HepG2 (cell line): ENCODE data around the gene PLB1. TPM values are rescaled to one million over a fixed set of nuclear protein-coding genes. Genes with fewer than 3 reads are reported as not detected.

Experiments used
- CBFB ChIP-seq: sonication (generic); formaldehyde crosslinking; IDR thresholded peaks from 2 replicates; pipeline ENCODE4 v1.4.0; 2020; ENCODE audit warnings: missing genetic modification reagents
- FOSL2 ChIP-seq: sonication (generic); formaldehyde crosslinking; IDR thresholded peaks from 2 replicates; pipeline ENCODE4 v1.4.0; 2020; ENCODE audit warnings: missing genetic modification reagents
- IRF2 ChIP-seq: IDR thresholded peaks from 2 replicates; pipeline ENCODE4 v1.6.1; 2018; ENCODE audit warnings: missing genetic modification reagents, missing compliant biosample characterization
- TBP ChIP-seq: sonication (generic); formaldehyde crosslinking; IDR thresholded peaks from 2 replicates; pipeline ENCODE4 v1.5.0; 2020; ENCODE audit warnings: missing genetic modification reagents
- ZSCAN9 ChIP-seq: IDR thresholded peaks from 2 replicates; pipeline ENCODE4 v1.6.1; 2016; ENCODE audit warnings: borderline replicate concordance
- polyA plus RNA-seq, 8 experiments: library from polyadenylated mRNA; depleted of rRNA in 3 of 8; stranded (reverse) in 7 of 8; unstranded in 1 of 8; fragments of >200 nt; fragmentation: Illumina TruSeq in 4 of 8; extraction: Trizol in 4 of 8; gene quantifications; 2 replicates each; pipeline versions ENCODE4 v1.2.1 to v1.2.3, GENCODE V29; 2011 to 2016; ENCODE audit warnings: low read depth in 4 of 8, missing spikeins in 1 of 8, mixed read lengths in 1 of 8; ENCODE audit not compliant: insufficient read depth in 1 of 8
- total RNA-seq, 5 experiments: library from RNA; depleted of rRNA; stranded (reverse); fragments of >200 nt; fragmentation: Illumina TruSeq; extraction: Trizol; gene quantifications; 2 replicates each; pipeline ENCODE4 v1.2.3, GENCODE V29; 2016; ENCODE audit warnings: low read depth in 1 of 5
- TF ChIP-seq, protein P1 (sequence below): sonication (generic); formaldehyde crosslinking; IDR thresholded peaks from 2 replicates; pipeline ENCODE4 v1.4.0; 2020; ENCODE audit warnings: mild to moderate bottlenecking, missing genetic modification reagents
- TF ChIP-seq, protein P2 (sequence below): sonication (generic); formaldehyde crosslinking; IDR thresholded peaks from 2 replicates; pipeline ENCODE4 v1.4.0; 2020; ENCODE audit warnings: missing genetic modification reagents, borderline replicate concordance
- TF ChIP-seq, protein P3 (sequence below): IDR thresholded peaks from 2 replicates; pipeline ENCODE4 v1.4.0; 2020; ENCODE audit warnings: mild to moderate bottlenecking, missing genetic modification reagents
- TF ChIP-seq, protein P4 (sequence below): sonication (generic); formaldehyde crosslinking; IDR thresholded peaks from 2 replicates; pipeline ENCODE4 v1.5.1; 2020; ENCODE audit warnings: mild to moderate bottlenecking, missing genetic modification reagents, borderline replicate concordance
- TF ChIP-seq, protein P5 (sequence below): sonication (generic); formaldehyde crosslinking; IDR thresholded peaks from 2 replicates; pipeline ENCODE4 v1.5.0; 2020; ENCODE audit warnings: mild to moderate bottlenecking, missing genetic modification reagents, borderline replicate concordance

Gene PLB1
- total and polyA plus RNA-seq, 2 of the 13 experiments (the other 11 are each of a cell fraction or from before 2014, with no cell fraction given), result 0.20 to 1.8 TPM

DNA sequence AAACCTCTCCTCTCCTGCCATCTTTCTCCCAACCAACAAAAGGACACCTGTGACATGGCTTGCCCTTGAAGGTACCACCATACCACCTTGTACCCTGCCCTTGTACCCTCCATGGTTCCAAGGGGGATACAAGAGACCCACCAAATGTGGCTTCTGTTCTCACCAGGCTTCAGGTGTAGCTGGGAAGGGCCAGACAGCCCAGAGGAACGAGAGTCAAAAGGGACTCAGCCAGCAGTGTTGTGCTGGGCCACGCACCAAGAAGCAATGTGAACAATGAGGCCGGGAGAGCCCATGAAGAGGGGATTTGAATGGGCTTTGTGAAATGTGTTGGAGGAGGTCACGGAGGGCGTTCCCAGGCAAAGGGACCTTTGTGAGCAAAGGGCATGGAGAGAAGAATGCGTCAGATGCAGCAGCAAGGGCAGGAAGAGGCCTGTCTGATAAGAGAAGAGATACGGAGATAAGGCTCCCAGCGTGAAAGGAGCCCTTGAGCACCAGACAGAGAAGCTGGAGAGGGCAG lies 48.6 kb downstream of the PLB1 start (continued):
- TF ChIP-seq ZSCAN9 (CRISPR knock-in tag) (peak; percentile 71; the same call in 1 of the 2 replicates), TBP (no peak), CBFB (peak; percentile 63; the same call in 1 of the 2 replicates), FOSL2 (peak; percentile 51; the same call in 1 of the 2 replicates), IRF2 (0 out of 2 replicates have a peak, but pooled peaks have one; percentile 45)
- TF ChIP-seq, protein P1, sequence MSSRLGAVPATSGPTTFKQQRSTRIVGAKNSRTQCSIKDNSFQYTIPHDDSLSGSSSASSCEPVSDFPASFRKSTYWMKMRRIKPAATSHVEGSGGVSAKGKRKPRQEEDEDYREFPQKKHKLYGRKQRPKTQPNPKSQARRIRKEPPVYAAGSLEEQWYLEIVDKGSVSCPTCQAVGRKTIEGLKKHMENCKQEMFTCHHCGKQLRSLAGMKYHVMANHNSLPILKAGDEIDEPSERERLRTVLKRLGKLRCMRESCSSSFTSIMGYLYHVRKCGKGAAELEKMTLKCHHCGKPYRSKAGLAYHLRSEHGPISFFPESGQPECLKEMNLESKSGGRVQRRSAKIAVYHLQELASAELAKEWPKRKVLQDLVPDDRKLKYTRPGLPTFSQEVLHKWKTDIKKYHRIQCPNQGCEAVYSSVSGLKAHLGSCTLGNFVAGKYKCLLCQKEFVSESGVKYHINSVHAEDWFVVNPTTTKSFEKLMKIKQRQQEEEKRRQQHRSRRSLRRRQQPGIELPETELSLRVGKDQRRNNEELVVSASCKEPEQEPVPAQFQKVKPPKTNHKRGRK (CRISPR knock-in tag), result no peak
- TF ChIP-seq, protein P2, sequence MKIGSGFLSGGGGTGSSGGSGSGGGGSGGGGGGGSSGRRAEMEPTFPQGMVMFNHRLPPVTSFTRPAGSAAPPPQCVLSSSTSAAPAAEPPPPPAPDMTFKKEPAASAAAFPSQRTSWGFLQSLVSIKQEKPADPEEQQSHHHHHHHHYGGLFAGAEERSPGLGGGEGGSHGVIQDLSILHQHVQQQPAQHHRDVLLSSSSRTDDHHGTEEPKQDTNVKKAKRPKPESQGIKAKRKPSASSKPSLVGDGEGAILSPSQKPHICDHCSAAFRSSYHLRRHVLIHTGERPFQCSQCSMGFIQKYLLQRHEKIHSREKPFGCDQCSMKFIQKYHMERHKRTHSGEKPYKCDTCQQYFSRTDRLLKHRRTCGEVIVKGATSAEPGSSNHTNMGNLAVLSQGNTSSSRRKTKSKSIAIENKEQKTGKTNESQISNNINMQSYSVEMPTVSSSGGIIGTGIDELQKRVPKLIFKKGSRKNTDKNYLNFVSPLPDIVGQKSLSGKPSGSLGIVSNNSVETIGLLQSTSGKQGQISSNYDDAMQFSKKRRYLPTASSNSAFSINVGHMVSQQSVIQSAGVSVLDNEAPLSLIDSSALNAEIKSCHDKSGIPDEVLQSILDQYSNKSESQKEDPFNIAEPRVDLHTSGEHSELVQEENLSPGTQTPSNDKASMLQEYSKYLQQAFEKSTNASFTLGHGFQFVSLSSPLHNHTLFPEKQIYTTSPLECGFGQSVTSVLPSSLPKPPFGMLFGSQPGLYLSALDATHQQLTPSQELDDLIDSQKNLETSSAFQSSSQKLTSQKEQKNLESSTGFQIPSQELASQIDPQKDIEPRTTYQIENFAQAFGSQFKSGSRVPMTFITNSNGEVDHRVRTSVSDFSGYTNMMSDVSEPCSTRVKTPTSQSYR (CRISPR knock-in tag), result no peak
- TF ChIP-seq, protein P3, sequence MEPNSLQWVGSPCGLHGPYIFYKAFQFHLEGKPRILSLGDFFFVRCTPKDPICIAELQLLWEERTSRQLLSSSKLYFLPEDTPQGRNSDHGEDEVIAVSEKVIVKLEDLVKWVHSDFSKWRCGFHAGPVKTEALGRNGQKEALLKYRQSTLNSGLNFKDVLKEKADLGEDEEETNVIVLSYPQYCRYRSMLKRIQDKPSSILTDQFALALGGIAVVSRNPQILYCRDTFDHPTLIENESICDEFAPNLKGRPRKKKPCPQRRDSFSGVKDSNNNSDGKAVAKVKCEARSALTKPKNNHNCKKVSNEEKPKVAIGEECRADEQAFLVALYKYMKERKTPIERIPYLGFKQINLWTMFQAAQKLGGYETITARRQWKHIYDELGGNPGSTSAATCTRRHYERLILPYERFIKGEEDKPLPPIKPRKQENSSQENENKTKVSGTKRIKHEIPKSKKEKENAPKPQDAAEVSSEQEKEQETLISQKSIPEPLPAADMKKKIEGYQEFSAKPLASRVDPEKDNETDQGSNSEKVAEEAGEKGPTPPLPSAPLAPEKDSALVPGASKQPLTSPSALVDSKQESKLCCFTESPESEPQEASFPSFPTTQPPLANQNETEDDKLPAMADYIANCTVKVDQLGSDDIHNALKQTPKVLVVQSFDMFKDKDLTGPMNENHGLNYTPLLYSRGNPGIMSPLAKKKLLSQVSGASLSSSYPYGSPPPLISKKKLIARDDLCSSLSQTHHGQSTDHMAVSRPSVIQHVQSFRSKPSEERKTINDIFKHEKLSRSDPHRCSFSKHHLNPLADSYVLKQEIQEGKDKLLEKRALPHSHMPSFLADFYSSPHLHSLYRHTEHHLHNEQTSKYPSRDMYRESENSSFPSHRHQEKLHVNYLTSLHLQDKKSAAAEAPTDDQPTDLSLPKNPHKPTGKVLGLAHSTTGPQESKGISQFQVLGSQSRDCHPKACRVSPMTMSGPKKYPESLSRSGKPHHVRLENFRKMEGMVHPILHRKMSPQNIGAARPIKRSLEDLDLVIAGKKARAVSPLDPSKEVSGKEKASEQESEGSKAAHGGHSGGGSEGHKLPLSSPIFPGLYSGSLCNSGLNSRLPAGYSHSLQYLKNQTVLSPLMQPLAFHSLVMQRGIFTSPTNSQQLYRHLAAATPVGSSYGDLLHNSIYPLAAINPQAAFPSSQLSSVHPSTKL (CRISPR knock-in tag), result peak; percentile 82
- TF ChIP-seq, protein P4, sequence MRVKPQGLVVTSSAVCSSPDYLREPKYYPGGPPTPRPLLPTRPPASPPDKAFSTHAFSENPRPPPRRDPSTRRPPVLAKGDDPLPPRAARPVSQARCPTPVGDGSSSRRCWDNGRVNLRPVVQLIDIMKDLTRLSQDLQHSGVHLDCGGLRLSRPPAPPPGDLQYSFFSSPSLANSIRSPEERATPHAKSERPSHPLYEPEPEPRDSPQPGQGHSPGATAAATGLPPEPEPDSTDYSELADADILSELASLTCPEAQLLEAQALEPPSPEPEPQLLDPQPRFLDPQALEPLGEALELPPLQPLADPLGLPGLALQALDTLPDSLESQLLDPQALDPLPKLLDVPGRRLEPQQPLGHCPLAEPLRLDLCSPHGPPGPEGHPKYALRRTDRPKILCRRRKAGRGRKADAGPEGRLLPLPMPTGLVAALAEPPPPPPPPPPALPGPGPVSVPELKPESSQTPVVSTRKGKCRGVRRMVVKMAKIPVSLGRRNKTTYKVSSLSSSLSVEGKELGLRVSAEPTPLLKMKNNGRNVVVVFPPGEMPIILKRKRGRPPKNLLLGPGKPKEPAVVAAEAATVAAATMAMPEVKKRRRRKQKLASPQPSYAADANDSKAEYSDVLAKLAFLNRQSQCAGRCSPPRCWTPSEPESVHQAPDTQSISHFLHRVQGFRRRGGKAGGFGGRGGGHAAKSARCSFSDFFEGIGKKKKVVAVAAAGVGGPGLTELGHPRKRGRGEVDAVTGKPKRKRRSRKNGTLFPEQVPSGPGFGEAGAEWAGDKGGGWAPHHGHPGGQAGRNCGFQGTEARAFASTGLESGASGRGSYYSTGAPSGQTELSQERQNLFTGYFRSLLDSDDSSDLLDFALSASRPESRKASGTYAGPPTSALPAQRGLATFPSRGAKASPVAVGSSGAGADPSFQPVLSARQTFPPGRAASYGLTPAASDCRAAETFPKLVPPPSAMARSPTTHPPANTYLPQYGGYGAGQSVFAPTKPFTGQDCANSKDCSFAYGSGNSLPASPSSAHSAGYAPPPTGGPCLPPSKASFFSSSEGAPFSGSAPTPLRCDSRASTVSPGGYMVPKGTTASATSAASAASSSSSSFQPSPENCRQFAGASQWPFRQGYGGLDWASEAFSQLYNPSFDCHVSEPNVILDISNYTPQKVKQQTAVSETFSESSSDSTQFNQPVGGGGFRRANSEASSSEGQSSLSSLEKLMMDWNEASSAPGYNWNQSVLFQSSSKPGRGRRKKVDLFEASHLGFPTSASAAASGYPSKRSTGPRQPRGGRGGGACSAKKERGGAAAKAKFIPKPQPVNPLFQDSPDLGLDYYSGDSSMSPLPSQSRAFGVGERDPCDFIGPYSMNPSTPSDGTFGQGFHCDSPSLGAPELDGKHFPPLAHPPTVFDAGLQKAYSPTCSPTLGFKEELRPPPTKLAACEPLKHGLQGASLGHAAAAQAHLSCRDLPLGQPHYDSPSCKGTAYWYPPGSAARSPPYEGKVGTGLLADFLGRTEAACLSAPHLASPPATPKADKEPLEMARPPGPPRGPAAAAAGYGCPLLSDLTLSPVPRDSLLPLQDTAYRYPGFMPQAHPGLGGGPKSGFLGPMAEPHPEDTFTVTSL, result no peak
- TF ChIP-seq, protein P5, sequence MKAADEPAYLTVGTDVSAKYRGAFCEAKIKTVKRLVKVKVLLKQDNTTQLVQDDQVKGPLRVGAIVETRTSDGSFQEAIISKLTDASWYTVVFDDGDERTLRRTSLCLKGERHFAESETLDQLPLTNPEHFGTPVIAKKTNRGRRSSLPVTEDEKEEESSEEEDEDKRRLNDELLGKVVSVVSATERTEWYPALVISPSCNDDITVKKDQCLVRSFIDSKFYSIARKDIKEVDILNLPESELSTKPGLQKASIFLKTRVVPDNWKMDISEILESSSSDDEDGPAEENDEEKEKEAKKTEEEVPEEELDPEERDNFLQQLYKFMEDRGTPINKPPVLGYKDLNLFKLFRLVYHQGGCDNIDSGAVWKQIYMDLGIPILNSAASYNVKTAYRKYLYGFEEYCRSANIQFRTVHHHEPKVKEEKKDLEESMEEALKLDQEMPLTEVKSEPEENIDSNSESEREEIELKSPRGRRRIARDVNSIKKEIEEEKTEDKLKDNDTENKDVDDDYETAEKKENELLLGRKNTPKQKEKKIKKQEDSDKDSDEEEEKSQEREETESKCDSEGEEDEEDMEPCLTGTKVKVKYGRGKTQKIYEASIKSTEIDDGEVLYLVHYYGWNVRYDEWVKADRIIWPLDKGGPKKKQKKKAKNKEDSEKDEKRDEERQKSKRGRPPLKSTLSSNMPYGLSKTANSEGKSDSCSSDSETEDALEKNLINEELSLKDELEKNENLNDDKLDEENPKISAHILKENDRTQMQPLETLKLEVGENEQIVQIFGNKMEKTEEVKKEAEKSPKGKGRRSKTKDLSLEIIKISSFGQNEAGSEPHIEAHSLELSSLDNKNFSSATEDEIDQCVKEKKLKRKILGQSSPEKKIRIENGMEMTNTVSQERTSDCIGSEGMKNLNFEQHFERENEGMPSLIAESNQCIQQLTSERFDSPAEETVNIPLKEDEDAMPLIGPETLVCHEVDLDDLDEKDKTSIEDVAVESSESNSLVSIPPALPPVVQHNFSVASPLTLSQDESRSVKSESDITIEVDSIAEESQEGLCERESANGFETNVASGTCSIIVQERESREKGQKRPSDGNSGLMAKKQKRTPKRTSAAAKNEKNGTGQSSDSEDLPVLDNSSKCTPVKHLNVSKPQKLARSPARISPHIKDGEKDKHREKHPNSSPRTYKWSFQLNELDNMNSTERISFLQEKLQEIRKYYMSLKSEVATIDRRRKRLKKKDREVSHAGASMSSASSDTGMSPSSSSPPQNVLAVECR, result no peak
